ENCODE results near the gene ADAMTSL5. TPM values are rescaled to one million over a fixed set of nuclear protein-coding genes. Genes with fewer than 3 reads are reported as not detected.

Gene ADAMTSL5
- total and polyA plus RNA-seq, 2 of the 13 experiments (the other 11 are each of a cell fraction or from before 2014, with no cell fraction given), result 0.60 to 2.7 TPM

DNA sequence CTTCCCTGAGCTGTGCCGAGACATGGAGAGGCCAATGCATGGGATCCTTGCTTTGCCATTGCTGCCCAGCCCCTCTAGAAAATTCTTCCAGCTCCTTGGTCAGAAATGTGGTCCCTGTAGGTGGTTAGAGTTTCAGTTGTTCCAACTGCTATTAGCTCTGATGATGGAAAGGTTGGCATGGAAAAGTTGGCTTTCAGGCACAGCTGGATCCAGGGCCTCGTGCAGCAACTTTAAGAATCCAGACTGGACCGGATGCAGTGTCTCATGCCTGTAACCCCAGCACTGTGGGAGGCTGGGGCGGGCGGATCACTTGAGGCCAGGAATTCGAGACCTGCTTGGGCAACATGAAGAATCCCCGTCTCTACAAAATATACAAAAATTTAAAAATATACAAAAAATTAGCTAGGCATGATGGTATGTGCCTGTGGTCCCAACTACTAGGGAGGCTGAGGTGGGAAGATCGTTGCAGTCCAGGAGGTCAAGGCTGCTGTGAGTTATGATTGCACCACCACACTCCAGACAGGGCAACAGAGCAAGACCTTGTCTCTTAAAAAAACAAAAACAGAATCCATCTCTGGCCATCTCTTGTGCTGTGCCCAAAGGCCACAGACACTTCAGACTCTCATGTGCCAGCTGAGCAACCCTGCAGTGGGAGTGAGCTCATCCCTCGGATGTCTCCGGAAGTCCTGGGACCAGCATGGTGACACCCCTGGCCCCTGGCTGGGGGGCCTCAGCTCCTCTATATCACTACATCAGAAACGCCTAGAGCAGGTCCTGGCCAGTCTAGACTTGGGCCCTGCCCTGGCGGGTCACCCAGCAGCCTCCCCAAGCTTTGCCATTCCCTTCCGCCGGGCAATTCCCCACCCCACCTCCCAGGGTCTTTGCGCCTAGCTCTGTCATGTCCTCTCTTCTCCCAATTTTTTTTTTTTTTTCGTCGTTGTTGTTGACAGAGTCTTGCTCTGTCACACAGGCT lies 38.5 kb upstream of the ADAMTSL5 start:
- in situ Hi-C loops (cut with HindIII; ENCODE audit: extremely low pct_ligation_motif_present, low pct_unique_long_range_greater_than_20kb) (no loop called here), intact Hi-C loops (cut with micrococcal nuclease; ENCODE audit: unreplicated experiment) (no loop called here)
- no peak overlapping the region for H3K27ac ChIP-seq (ENCODE audit: extremely low read length, insufficient read depth, low read length)
- DNase-seq (ENCODE audit: low spot score) (no peak), ATAC-seq (peak; percentile 20; the same call in 2 of the 3 replicates), FAIRE-seq (no peak)
- BruUV-seq (replicated peaks), result no TSS peak
- H3K4me2 ChIP-seq (ENCODE audit: low read depth, low read length), result no peak overlapping the region
- CTCF ChIA-PET (ENCODE audit: low intra/inter-chr PET ratio, low total read pairs), result no interaction called here
- no peaks in the 10 kb centered on the region for H4K20me1 ChIP-seq (ENCODE audit: insufficient read depth, low read length)
- H3K9me3 ChIP-seq (ENCODE audit: low read length), result no peaks in the 10 kb centered on the region
- H3K4me3 ChIP-seq (replicated peaks in 1 of 3; ENCODE audit: insufficient read depth in 1 of 3, low read depth in 2 of 3, low read length in 3 of 3), result no peak overlapping the region
- H2AFZ ChIP-seq (ENCODE audit: low read length), result no peak overlapping the region
- POLR2A ChIA-PET, result no interaction called here
- no peaks in the 10 kb centered on the region for H3K27me3 ChIP-seq (ENCODE audit: control insufficient read depth in 1 of 2, insufficient read depth in 2 of 2, low read length in 2 of 2)
- 42% methylated on average over 17 of the region's 17 CpGs for WGBS (ENCODE audit: low lambda C conversion rate)
- no peak overlapping the region for H3K9ac ChIP-seq (ENCODE audit: insufficient read depth, low read depth, low read length)
- H3K79me2 ChIP-seq (ENCODE audit: insufficient read depth, low read length), result no peaks in the 10 kb centered on the region
- H3K36me3 ChIP-seq (replicated peaks in 1 of 2; ENCODE audit: control insufficient read depth in 1 of 2, insufficient read depth in 2 of 2, low read length in 2 of 2), result no peaks in the 10 kb centered on the region; a peak in 1 of 5 replicates
- H3K4me1 ChIP-seq (ENCODE audit: insufficient read depth, low read length), result peaks cover 21% of the 10 kb centered on the region
- TF ChIP-seq, protein P1, sequence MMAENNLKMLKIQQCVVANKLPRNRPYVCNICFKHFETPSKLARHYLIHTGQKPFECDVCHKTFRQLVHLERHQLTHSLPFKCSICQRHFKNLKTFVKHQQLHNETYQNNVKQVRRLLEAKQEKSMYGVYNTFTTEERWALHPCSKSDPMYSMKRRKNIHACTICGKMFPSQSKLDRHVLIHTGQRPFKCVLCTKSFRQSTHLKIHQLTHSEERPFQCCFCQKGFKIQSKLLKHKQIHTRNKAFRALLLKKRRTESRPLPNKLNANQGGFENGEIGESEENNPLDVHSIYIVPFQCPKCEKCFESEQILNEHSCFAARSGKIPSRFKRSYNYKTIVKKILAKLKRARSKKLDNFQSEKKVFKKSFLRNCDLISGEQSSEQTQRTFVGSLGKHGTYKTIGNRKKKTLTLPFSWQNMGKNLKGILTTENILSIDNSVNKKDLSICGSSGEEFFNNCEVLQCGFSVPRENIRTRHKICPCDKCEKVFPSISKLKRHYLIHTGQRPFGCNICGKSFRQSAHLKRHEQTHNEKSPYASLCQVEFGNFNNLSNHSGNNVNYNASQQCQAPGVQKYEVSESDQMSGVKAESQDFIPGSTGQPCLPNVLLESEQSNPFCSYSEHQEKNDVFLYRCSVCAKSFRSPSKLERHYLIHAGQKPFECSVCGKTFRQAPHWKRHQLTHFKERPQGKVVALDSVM (CRISPR knock-in tag; IDR thresholded peaks at IDR 0.05), result no peak
- TF ChIP-seq, protein P2, sequence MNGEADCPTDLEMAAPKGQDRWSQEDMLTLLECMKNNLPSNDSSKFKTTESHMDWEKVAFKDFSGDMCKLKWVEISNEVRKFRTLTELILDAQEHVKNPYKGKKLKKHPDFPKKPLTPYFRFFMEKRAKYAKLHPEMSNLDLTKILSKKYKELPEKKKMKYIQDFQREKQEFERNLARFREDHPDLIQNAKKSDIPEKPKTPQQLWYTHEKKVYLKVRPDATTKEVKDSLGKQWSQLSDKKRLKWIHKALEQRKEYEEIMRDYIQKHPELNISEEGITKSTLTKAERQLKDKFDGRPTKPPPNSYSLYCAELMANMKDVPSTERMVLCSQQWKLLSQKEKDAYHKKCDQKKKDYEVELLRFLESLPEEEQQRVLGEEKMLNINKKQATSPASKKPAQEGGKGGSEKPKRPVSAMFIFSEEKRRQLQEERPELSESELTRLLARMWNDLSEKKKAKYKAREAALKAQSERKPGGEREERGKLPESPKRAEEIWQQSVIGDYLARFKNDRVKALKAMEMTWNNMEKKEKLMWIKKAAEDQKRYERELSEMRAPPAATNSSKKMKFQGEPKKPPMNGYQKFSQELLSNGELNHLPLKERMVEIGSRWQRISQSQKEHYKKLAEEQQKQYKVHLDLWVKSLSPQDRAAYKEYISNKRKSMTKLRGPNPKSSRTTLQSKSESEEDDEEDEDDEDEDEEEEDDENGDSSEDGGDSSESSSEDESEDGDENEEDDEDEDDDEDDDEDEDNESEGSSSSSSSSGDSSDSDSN (CRISPR knock-in tag; IDR thresholded peaks at IDR 0.05), result no peak
- TF ChIP-seq, protein P3, sequence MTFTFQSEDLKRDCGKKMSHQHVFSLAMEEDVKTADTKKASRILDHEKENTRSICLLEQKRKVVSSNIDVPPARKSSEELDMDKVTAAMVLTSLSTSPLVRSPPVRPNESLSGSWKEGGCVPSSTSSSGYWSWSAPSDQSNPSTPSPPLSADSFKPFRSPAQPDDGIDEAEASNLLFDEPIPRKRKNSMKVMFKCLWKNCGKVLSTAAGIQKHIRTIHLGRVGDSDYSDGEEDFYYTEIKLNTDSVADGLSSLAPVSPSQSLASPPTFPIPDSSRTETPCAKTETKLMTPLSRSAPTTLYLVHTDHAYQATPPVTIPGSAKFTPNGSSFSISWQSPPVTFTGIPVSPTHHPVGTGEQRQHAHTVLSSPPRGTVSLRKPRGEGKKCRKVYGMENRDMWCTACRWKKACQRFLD (CRISPR knock-in tag; IDR thresholded peaks at IDR 0.05; ENCODE audit: borderline replicate concordance), result no peak
- TF ChIP-seq TARDBP (CRISPR knock-in tag; IDR thresholded peaks at IDR 0.05), result no peak
- TF ChIP-seq, protein P4, sequence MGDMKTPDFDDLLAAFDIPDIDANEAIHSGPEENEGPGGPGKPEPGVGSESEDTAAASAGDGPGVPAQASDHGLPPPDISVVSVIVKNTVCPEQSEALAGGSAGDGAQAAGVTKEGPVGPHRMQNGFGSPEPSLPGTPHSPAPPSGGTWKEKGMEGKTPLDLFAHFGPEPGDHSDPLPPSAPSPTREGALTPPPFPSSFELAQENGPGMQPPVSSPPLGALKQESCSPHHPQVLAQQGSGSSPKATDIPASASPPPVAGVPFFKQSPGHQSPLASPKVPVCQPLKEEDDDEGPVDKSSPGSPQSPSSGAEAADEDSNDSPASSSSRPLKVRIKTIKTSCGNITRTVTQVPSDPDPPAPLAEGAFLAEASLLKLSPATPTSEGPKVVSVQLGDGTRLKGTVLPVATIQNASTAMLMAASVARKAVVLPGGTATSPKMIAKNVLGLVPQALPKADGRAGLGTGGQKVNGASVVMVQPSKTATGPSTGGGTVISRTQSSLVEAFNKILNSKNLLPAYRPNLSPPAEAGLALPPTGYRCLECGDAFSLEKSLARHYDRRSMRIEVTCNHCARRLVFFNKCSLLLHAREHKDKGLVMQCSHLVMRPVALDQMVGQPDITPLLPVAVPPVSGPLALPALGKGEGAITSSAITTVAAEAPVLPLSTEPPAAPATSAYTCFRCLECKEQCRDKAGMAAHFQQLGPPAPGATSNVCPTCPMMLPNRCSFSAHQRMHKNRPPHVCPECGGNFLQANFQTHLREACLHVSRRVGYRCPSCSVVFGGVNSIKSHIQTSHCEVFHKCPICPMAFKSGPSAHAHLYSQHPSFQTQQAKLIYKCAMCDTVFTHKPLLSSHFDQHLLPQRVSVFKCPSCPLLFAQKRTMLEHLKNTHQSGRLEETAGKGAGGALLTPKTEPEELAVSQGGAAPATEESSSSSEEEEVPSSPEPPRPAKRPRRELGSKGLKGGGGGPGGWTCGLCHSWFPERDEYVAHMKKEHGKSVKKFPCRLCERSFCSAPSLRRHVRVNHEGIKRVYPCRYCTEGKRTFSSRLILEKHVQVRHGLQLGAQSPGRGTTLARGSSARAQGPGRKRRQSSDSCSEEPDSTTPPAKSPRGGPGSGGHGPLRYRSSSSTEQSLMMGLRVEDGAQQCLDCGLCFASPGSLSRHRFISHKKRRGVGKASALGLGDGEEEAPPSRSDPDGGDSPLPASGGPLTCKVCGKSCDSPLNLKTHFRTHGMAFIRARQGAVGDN (CRISPR knock-in tag; IDR thresholded peaks at IDR 0.05), result peak; percentile 27; the same call in 1 of the 2 replicates
- TF ChIP-seq NR2F6 (IDR thresholded peaks at IDR 0.05), result no peak
- TF ChIP-seq NR2F6 (CRISPR knock-in tag; IDR thresholded peaks at IDR 0.05), result 0 out of 2 replicates have a peak, but pooled peaks have one; percentile 6
- peak; percentile 96 for TF ChIP-seq ZNF121 (CRISPR knock-in tag; IDR thresholded peaks at IDR 0.05)
- TF ChIP-seq ZNF329 (CRISPR knock-in tag; IDR thresholded peaks at IDR 0.05; ENCODE audit: low read depth), result peak; percentile 99
- TF ChIP-seq HNF4A (CRISPR knock-in tag; IDR thresholded peaks at IDR 0.05), result peak; percentile 43; the same call in 1 of the 2 replicates
- peak; percentile 11; the same call in 1 of the 2 replicates for TF ChIP-seq CEBPG (CRISPR knock-in tag; IDR thresholded peaks at IDR 0.05)
- no peak for TF ChIP-seq PHF21A (CRISPR knock-in tag; IDR thresholded peaks at IDR 0.05)
- no peak for TF ChIP-seq THAP11 (CRISPR knock-in tag; IDR thresholded peaks at IDR 0.05)
- no peak for TF ChIP-seq ONECUT2 (CRISPR knock-in tag; IDR thresholded peaks at IDR 0.05)

Measured in HepG2 (cell line).